Measurements from ENCODE around the gene CELA3B. TPM values are rescaled to one million over a fixed set of nuclear protein-coding genes. Genes with fewer than 3 reads are reported as not detected.

CELA3B gene
- total and polyA plus RNA-seq, 2 of the 13 experiments (the other 11 are each of a cell fraction or from before 2014, with no cell fraction given) = 0.34 TPM; not detected in 1

DNA sequence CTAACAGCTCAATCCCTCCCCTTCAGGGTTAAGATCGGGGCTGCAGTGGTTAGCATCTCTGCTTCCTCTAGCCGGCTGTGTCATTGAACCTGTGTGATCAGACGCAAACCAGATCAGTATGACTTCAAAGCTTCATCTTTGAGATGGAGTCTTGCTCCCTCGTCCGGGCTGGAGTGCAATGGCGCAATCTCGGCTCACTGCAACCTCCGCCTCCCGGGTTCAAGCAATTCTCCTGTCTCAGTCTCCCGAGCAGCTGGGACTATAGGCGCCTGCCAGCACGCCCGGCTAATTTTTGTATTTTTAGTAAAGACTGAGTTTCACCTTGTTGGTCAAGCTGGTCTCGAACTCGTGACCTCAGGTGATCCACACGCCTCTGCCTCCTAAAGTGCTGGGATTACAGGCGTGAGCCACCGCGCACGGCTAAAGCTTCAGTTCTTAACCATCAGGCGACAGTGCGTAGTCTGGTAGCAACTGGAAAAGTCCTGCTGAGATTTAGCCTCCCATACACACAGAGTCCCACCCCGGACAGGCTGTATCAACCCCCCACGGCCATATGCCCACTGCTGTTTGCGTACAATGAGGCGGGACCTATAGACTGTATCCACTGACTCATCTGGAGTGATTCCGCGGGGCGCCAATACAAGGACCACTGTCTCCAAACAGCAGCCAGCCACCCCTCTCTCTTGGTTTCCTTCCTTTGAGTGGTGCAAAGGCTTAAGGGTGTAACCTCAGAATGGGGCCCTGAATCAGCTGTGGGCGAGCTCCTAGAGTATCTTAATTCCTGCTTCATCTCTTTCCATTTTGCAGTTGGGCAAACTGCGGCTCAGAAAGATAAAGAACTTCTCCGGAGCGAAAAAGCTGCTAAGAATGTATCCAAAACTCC, 47.9 kb downstream of the CELA3B start (continued):
- TF ChIP-seq ZNF335 (CRISPR knock-in tag; IDR thresholded peaks at IDR 0.05) = no peak; the same call in 1 of the 2 replicates
- peak; percentile 3; the same call in 1 of the 2 replicates for TF ChIP-seq MED1 (CRISPR knock-in tag; IDR thresholded peaks at IDR 0.05)
- TF ChIP-seq, protein P1, sequence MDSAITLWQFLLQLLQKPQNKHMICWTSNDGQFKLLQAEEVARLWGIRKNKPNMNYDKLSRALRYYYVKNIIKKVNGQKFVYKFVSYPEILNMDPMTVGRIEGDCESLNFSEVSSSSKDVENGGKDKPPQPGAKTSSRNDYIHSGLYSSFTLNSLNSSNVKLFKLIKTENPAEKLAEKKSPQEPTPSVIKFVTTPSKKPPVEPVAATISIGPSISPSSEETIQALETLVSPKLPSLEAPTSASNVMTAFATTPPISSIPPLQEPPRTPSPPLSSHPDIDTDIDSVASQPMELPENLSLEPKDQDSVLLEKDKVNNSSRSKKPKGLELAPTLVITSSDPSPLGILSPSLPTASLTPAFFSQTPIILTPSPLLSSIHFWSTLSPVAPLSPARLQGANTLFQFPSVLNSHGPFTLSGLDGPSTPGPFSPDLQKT (CRISPR knock-in tag; IDR thresholded peaks at IDR 0.05; ENCODE audit: borderline replicate concordance) = no peak

- in situ Hi-C loops (cut with HindIII; ENCODE audit: extremely low pct_ligation_motif_present, low pct_unique_long_range_greater_than_20kb) = no loop called here
- Histone ChIP-seq H3K27ac (ENCODE audit: extremely low read length, insufficient read depth, low read length) (peak overlapping the region; percentile 94), H3K9ac (ENCODE audit: insufficient read depth, low read depth, low read length) (peak overlapping the region; percentile 96), H3K4me3 (replicated peaks in 1 of 3; ENCODE audit: insufficient read depth in 1 of 3, low read depth in 2 of 3, low read length in 3 of 3) (peak overlapping the region; percentile 72 to 90 (median 87)), H3K4me1 (ENCODE audit: insufficient read depth, low read length) (peaks cover 34% of the 10 kb centered on the region), H3K79me2 (ENCODE audit: insufficient read depth, low read length) (peaks cover 5% of the 10 kb centered on the region), H2AFZ (ENCODE audit: low read length) (no peak overlapping the region), H4K20me1 (ENCODE audit: insufficient read depth, low read length) (no peaks in the 10 kb centered on the region), H3K27me3 (ENCODE audit: control insufficient read depth in 1 of 2, insufficient read depth in 2 of 2, low read length in 2 of 2) (no peaks in the 10 kb centered on the region; a peak in 1 of 5 replicates), H3K4me2 (ENCODE audit: low read depth, low read length) (peak overlapping the region; percentile 96), H3K36me3 (replicated peaks in 1 of 2; ENCODE audit: control insufficient read depth in 1 of 2, insufficient read depth in 2 of 2, low read length in 2 of 2) (no peaks in the 10 kb centered on the region), H3K9me3 (ENCODE audit: low read length) (no peaks in the 10 kb centered on the region)
- BruUV-seq (replicated peaks) = TSS peak; percentile 86
- CTCF ChIA-PET (ENCODE audit: low intra/inter-chr PET ratio, low total read pairs) = interaction anchor here (0.6 kb wide), 1 partner anchor 951 kb away, joined by 3 read pairs; no protein-coding TSS in a partner anchor
- POLR2A ChIA-PET = interaction anchor here (0.8 to 3.1 kb wide), 9 partner anchors 10 to 243 kb away, joined by 3 to 42 read pairs (median 6); partner anchors contain the start of genes CDC42 and USP48
- DNase-seq (ENCODE audit: low spot score) = peak; percentile 89
- FAIRE-seq = peak; percentile 90
- intact Hi-C loops (cut with micrococcal nuclease; ENCODE audit: unreplicated experiment) = no loop called here
- WGBS (ENCODE audit: low lambda C conversion rate) = 1% methylated on average over 41 of the region's 42 CpGs
- ATAC-seq = peak; percentile 96
- peak; percentile 69; the same call in 1 of the 2 replicates for TF ChIP-seq MEIS2 (CRISPR knock-in tag; IDR thresholded peaks at IDR 0.05)
- no peak for TF ChIP-seq HMG20A (CRISPR knock-in tag; IDR thresholded peaks at IDR 0.05; ENCODE audit: borderline replicate concordance)
- no peak for TF ChIP-seq PAWR (CRISPR knock-in tag; IDR thresholded peaks at IDR 0.05; ENCODE audit: borderline replicate concordance)
- 0 out of 2 replicates have a peak, but pooled peaks have one; percentile 37 for TF ChIP-seq ZNF30 (CRISPR knock-in tag; IDR thresholded peaks at IDR 0.05)
- no peak for TF ChIP-seq RORA (CRISPR knock-in tag; IDR thresholded peaks at IDR 0.05)
- peak; percentile 83 for TF ChIP-seq RBFOX2 (IDR thresholded peaks at IDR 0.05; ENCODE audit: low read depth, low read length)
- peak; percentile 9; the same call in 1 of the 2 replicates for TF ChIP-seq JUND (CRISPR knock-in tag; IDR thresholded peaks at IDR 0.05)
- peak; percentile 75; the same call in 1 of the 2 replicates for TF ChIP-seq SIN3A (IDR thresholded peaks at IDR 0.05; ENCODE audit: borderline replicate concordance, low read depth, low read length)
- peak; percentile 19; the same call in 1 of the 2 replicates for TF ChIP-seq RARA (CRISPR knock-in tag; IDR thresholded peaks at IDR 0.05)
- TF ChIP-seq ATF7-NPFF (CRISPR knock-in tag; IDR thresholded peaks at IDR 0.05; ENCODE audit: low read depth) = peak; percentile 83
- TF ChIP-seq, protein P2, sequence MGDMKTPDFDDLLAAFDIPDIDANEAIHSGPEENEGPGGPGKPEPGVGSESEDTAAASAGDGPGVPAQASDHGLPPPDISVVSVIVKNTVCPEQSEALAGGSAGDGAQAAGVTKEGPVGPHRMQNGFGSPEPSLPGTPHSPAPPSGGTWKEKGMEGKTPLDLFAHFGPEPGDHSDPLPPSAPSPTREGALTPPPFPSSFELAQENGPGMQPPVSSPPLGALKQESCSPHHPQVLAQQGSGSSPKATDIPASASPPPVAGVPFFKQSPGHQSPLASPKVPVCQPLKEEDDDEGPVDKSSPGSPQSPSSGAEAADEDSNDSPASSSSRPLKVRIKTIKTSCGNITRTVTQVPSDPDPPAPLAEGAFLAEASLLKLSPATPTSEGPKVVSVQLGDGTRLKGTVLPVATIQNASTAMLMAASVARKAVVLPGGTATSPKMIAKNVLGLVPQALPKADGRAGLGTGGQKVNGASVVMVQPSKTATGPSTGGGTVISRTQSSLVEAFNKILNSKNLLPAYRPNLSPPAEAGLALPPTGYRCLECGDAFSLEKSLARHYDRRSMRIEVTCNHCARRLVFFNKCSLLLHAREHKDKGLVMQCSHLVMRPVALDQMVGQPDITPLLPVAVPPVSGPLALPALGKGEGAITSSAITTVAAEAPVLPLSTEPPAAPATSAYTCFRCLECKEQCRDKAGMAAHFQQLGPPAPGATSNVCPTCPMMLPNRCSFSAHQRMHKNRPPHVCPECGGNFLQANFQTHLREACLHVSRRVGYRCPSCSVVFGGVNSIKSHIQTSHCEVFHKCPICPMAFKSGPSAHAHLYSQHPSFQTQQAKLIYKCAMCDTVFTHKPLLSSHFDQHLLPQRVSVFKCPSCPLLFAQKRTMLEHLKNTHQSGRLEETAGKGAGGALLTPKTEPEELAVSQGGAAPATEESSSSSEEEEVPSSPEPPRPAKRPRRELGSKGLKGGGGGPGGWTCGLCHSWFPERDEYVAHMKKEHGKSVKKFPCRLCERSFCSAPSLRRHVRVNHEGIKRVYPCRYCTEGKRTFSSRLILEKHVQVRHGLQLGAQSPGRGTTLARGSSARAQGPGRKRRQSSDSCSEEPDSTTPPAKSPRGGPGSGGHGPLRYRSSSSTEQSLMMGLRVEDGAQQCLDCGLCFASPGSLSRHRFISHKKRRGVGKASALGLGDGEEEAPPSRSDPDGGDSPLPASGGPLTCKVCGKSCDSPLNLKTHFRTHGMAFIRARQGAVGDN (CRISPR knock-in tag; IDR thresholded peaks at IDR 0.05) = peak; percentile 73
- 0 out of 2 replicates have a peak, but pooled peaks have one; percentile 36 for TF ChIP-seq ZNF550 (CRISPR knock-in tag; IDR thresholded peaks at IDR 0.05; ENCODE audit: borderline replicate concordance)
Measured at GRCh38 chr1:22025368-22026155, 48.7 kb downstream of the CELA3B start.

Data from HepG2 (cell line).